Measurements from ENCODE around the gene SOCS7. TPM values are rescaled to one million over a fixed set of nuclear protein-coding genes. Genes with fewer than 3 reads are reported as not detected.

SOCS7 gene
- total RNA-seq, 1 donor from 2014 or later, result 17.8 TPM

GRCh38 chr17:38320482-38320881 is 31.2 kb upstream of the SOCS7 start:
- Mint-ChIP-seq H3K4me3 (no peak overlapping the region), H3K36me3 (peaks cover 29% of the 10 kb centered on the region), H3K27ac (no peak overlapping the region), H3K9me3 (no peaks in the 10 kb centered on the region), H3K4me1 (peaks cover 7% of the 10 kb centered on the region), H3K27me3 (ENCODE audit: insufficient read depth, low read depth) (no peaks in the 10 kb centered on the region)
- no peak for DNase-seq (ENCODE audit: low spot score)
- Histone ChIP-seq H3F3A (ENCODE audit: low read depth) (peaks cover 32% of the 10 kb centered on the region), H4K20me1 (ENCODE audit: low read depth) (no peaks in the 10 kb centered on the region), H3K4me2 (no peak overlapping the region), H3K4me3 (no peak overlapping the region), H3K36me3 (peaks cover 7% of the 10 kb centered on the region), H3K27me3 (no peaks in the 10 kb centered on the region), H2AFZ (replicated peaks) (no peak overlapping the region), H3K4me1 (peaks cover 16% of the 10 kb centered on the region), H3K79me2 (ENCODE audit: low read depth) (no peaks in the 10 kb centered on the region), H3K9me3 (ENCODE audit: low read depth) (no peaks in the 10 kb centered on the region), H3K9ac (no peak overlapping the region), H3K27ac (no peak overlapping the region)
- TF ChIP-seq EZH2phosphoT487 (IDR thresholded peaks at IDR 0.05), result no peak
- TF ChIP-seq, protein P1, sequence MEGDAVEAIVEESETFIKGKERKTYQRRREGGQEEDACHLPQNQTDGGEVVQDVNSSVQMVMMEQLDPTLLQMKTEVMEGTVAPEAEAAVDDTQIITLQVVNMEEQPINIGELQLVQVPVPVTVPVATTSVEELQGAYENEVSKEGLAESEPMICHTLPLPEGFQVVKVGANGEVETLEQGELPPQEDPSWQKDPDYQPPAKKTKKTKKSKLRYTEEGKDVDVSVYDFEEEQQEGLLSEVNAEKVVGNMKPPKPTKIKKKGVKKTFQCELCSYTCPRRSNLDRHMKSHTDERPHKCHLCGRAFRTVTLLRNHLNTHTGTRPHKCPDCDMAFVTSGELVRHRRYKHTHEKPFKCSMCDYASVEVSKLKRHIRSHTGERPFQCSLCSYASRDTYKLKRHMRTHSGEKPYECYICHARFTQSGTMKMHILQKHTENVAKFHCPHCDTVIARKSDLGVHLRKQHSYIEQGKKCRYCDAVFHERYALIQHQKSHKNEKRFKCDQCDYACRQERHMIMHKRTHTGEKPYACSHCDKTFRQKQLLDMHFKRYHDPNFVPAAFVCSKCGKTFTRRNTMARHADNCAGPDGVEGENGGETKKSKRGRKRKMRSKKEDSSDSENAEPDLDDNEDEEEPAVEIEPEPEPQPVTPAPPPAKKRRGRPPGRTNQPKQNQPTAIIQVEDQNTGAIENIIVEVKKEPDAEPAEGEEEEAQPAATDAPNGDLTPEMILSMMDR (IDR thresholded peaks at IDR 0.05), result no peak

GRCh38 chr17:38322156-38322779 is 29.4 kb upstream of the SOCS7 start:
- Histone ChIP-seq H3K4me3 (no peak overlapping the region), H3F3A (ENCODE audit: low read depth) (peaks cover 32% of the 10 kb centered on the region), H3K9ac (no peak overlapping the region), H3K36me3 (peaks cover 7% of the 10 kb centered on the region), H2AFZ (replicated peaks) (no peak overlapping the region), H3K27me3 (no peaks in the 10 kb centered on the region), H4K20me1 (ENCODE audit: low read depth) (no peaks in the 10 kb centered on the region), H3K79me2 (ENCODE audit: low read depth) (no peaks in the 10 kb centered on the region), H3K4me1 (peaks cover 19% of the 10 kb centered on the region), H3K27ac (no peak overlapping the region), H3K9me3 (ENCODE audit: low read depth) (no peaks in the 10 kb centered on the region), H3K4me2 (no peak overlapping the region)
- DNase-seq (ENCODE audit: low spot score), result peak; percentile 67
- Mint-ChIP-seq H3K27me3 (ENCODE audit: insufficient read depth, low read depth) (peaks cover 1% of the 10 kb centered on the region), H3K4me3 (no peak overlapping the region), H3K27ac (no peak overlapping the region), H3K36me3 (peaks cover 20% of the 10 kb centered on the region), H3K4me1 (peaks cover 13% of the 10 kb centered on the region), H3K9me3 (no peaks in the 10 kb centered on the region)
- no peak for TF ChIP-seq EZH2phosphoT487 (IDR thresholded peaks at IDR 0.05)
- TF ChIP-seq, protein P1 (IDR thresholded peaks at IDR 0.05), result peak; percentile 66

DNA sequence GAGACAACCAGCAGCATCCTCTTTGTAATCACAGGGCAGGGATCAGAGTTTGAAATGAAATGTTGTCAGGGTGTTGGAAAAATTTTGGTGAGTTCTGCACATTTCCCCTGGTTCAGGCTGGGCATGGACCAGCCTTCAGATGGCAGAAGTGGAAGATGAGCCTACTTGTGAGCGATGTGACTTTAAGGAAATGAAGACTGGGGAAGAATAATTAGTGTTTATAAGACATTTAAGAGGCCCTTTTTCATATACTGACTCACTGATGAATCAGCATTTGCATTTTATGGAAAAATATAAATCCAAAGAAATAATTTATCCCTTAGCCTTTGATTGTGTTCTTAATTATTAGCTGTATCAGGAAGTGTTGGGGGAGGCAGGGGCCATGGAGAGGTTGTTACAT is 28.7 kb upstream of the SOCS7 start:
- no peak for DNase-seq (ENCODE audit: low spot score)
- H3K4me3 Mint-ChIP-seq, result no peak overlapping the region
- Histone ChIP-seq H3K79me2 (ENCODE audit: low read depth) (no peaks in the 10 kb centered on the region), H3K27ac (no peak overlapping the region), H2AFZ (replicated peaks) (no peak overlapping the region), H3K4me2 (no peak overlapping the region), H4K20me1 (ENCODE audit: low read depth) (no peaks in the 10 kb centered on the region), H3K4me3 (no peak overlapping the region), H3K9me3 (ENCODE audit: low read depth) (no peaks in the 10 kb centered on the region), H3K4me1 (peaks cover 19% of the 10 kb centered on the region), H3F3A (ENCODE audit: low read depth) (peaks cover 32% of the 10 kb centered on the region), H3K27me3 (no peaks in the 10 kb centered on the region), H3K36me3 (peaks cover 7% of the 10 kb centered on the region), H3K9ac (no peak overlapping the region)
- no peaks in the 10 kb centered on the region for H3K9me3 Mint-ChIP-seq
- no peak overlapping the region for H3K27ac Mint-ChIP-seq
- peaks cover 13% of the 10 kb centered on the region for H3K4me1 Mint-ChIP-seq
- peaks cover 5% of the 10 kb centered on the region for H3K27me3 Mint-ChIP-seq (ENCODE audit: insufficient read depth, low read depth)
- TF ChIP-seq EZH2phosphoT487 (IDR thresholded peaks at IDR 0.05) (no peak), EZH2 (IDR thresholded peaks at IDR 0.05) (no peak)
- TF ChIP-seq, protein P1 (IDR thresholded peaks at IDR 0.05), result no peak
- peaks cover 19% of the 10 kb centered on the region for H3K36me3 Mint-ChIP-seq

Data from neural progenitor cell (in vitro differentiated cells).